Measurements from ENCODE around the gene TRAM2. TPM values are rescaled to one million over a fixed set of nuclear protein-coding genes. Genes with fewer than 3 reads are reported as not detected.

Gene TRAM2
- total and polyA plus RNA-seq, 2 of the 4 experiments (the other 2 are of a cell fraction): 77.2 to 95.7 TPM

DNA sequence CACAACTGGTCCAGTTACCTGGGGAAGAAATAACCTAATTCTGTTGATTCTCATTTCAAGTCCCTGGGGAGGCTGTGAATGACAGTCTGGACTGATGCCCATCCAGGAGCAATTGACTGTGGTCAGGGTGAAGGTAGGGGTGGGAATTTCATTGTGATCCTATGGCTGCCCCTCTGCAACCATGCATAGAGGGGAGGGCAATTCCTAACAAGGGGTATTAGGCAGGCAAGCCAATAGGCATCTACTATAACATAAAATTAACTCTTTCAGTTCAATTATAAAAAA is 44.0 kb upstream of the TRAM2 start:
- Histone ChIP-seq H3K56ac (ENCODE audit: extremely low read depth, insufficient read depth, low read length) (no peak overlapping the region), H2AFZ (replicated peaks; ENCODE audit: low read length, poor library complexity) (no peak overlapping the region), H3K4me1 (ENCODE audit: control insufficient read depth, insufficient read depth, low read length) (peaks cover 12% of the 10 kb centered on the region), H3K9me3 (ENCODE audit: control insufficient read depth, insufficient read depth, low read length) (no peaks in the 10 kb centered on the region), H4K8ac (ENCODE audit: low read depth in 2 of 2, low read length in 2 of 2) (no peak overlapping the region), H2BK120ac (ENCODE audit: low read depth, low read length) (no peak overlapping the region), H2AK9ac (replicated peaks; ENCODE audit: low read depth, low read length, poor library complexity) (no peak overlapping the region), H4K5ac (ENCODE audit: low read depth, low read length) (0 out of 2 replicates have a peak overlapping the region, but pooled peaks have one; percentile 54), H3K9ac (ENCODE audit: low read depth, low read length) (no peak overlapping the region), H3K18ac (ENCODE audit: low read depth, low read length) (no peak overlapping the region), H2BK15ac (ENCODE audit: low read depth, low read length) (no peak overlapping the region), H3K36me3 (ENCODE audit: control insufficient read depth, insufficient read depth, low read length) (no peaks in the 10 kb centered on the region), H3K27me3 (ENCODE audit: control insufficient read depth, insufficient read depth, low read length) (no peaks in the 10 kb centered on the region), H3K14ac (replicated peaks; ENCODE audit: low read depth, low read length) (no peak overlapping the region), H3K79me1 (ENCODE audit: low read depth in 1 of 2, low read length in 2 of 2) (no peaks in the 10 kb centered on the region), H3K4me3 (ENCODE audit: insufficient read depth, low read depth, low read length) (no peak overlapping the region), H3K23ac (ENCODE audit: low read depth, low read length) (no peak overlapping the region), H3K4ac (ENCODE audit: low read depth, low read length) (no peak overlapping the region; the same call in 1 of the 2 replicates), H4K91ac (ENCODE audit: insufficient read depth, low read depth, low read length) (no peak overlapping the region), H2AK5ac (ENCODE audit: low read depth, low read length) (no peak overlapping the region), H2BK5ac (ENCODE audit: low read depth, low read length, poor library complexity, severe bottlenecking) (no peak overlapping the region), H2BK20ac (ENCODE audit: low read depth, low read length) (no peak overlapping the region), H4K20me1 (ENCODE audit: insufficient read depth, low read length) (no peaks in the 10 kb centered on the region), H3K9me1 (ENCODE audit: insufficient read depth, low read length) (peaks cover 4% of the 10 kb centered on the region), H3K27ac (ENCODE audit: insufficient read depth, low read length) (no peak overlapping the region), H3K4me2 (ENCODE audit: low read depth, low read length) (no peak overlapping the region; the same call in 1 of the 2 replicates)
- DNase-seq (no peak), ATAC-seq (ENCODE audit: low read depth) (no peak)
- ChIA-PET POLR2A (ENCODE audit: unreplicated experiment) (no interaction called here), CTCF (interaction anchor here (1.4 kb wide), 1 partner anchor 31 kb away, joined by 4 read pairs; no protein-coding TSS in a partner anchor)
- dilution Hi-C loops (cut with HindIII; ENCODE audit: low sequenced_read_pairs, unreplicated experiment): no loop called here
- in situ Hi-C loops (cut with MboI; ENCODE audit: low sequenced_read_pairs): no loop called here
- intact Hi-C loops (cut with micrococcal nuclease): no loop called here
- BruUV-seq (replicated peaks): no TSS peak
- TF ChIP-seq FOS (IDR thresholded peaks at IDR 0.05; ENCODE audit: low read depth, low read length) (no peak), SMC3 (IDR thresholded peaks at IDR 0.05; ENCODE audit: low read depth, low read length) (no peak), NFE2L2 (IDR thresholded peaks at IDR 0.05; ENCODE audit: low read depth, low read length) (no peak), RCOR1 (IDR thresholded peaks at IDR 0.05; ENCODE audit: insufficient replicate concordance, low read length) (no peak), MAZ (IDR thresholded peaks at IDR 0.05; ENCODE audit: borderline replicate concordance, low read depth, low read length) (no peak), BHLHE40 (IDR thresholded peaks at IDR 0.05; ENCODE audit: low read depth, low read length) (no peak), USF2 (IDR thresholded peaks at IDR 0.05; ENCODE audit: low read depth, low read length) (no peak), POLR2A (IDR thresholded peaks at IDR 0.05; ENCODE audit: low read depth, low read length) (no peak), CHD1 (IDR thresholded peaks at IDR 0.05; ENCODE audit: low read depth, low read length) (no peak), CEBPB (IDR thresholded peaks at IDR 0.05; ENCODE audit: low read depth, low read length) (no peak), MXI1 (IDR thresholded peaks at IDR 0.05; ENCODE audit: borderline replicate concordance, low read depth, low read length) (no peak), RFX5 (IDR thresholded peaks at IDR 0.05; ENCODE audit: low read depth, low read length) (no peak), ELK1 (IDR thresholded peaks at IDR 0.05; ENCODE audit: borderline replicate concordance, low read depth, low read length) (no peak), MAFK (IDR thresholded peaks at IDR 0.05; ENCODE audit: low read depth, low read length) (no peak), RAD21 (IDR thresholded peaks at IDR 0.05; ENCODE audit: low read length) (no peak)
- TF ChIP-seq, protein P1, sequence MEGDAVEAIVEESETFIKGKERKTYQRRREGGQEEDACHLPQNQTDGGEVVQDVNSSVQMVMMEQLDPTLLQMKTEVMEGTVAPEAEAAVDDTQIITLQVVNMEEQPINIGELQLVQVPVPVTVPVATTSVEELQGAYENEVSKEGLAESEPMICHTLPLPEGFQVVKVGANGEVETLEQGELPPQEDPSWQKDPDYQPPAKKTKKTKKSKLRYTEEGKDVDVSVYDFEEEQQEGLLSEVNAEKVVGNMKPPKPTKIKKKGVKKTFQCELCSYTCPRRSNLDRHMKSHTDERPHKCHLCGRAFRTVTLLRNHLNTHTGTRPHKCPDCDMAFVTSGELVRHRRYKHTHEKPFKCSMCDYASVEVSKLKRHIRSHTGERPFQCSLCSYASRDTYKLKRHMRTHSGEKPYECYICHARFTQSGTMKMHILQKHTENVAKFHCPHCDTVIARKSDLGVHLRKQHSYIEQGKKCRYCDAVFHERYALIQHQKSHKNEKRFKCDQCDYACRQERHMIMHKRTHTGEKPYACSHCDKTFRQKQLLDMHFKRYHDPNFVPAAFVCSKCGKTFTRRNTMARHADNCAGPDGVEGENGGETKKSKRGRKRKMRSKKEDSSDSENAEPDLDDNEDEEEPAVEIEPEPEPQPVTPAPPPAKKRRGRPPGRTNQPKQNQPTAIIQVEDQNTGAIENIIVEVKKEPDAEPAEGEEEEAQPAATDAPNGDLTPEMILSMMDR (conservative IDR thresholded peaks at IDR 0.05; ENCODE audit: low read depth, low read length): no peak

Data from IMR-90 (cell line).